GM23248 (cell line): ENCODE measurements around the gene GFOD1. TPM values are rescaled to one million over a fixed set of nuclear protein-coding genes. Genes with fewer than 3 reads are reported as not detected.

ENCODE experiments used
- DNase-seq: peaks from one replicate; pipeline ENCODE4 v3.0.0-alpha.2; 2015
- H2AFZ ChIP-seq: fragments of 200-600 bp; sonication (generic); 2 replicates; pipeline ENCODE4 v1.6.1; 2016; ENCODE audit warnings: antibody characterized with exemption
- H3F3A ChIP-seq: fragments of 200-600 bp; sonication (generic); 2 replicates; pipeline ENCODE4 v1.6.1; 2016; ENCODE audit warnings: mild to moderate bottlenecking, antibody characterized with exemption, mixed run types; ENCODE audit not compliant: insufficient read depth
- H3K27ac ChIP-seq: fragments of 200-600 bp; sonication (generic); 2 replicates; pipeline ENCODE4 v1.5.1; 2016; ENCODE audit warnings: mild to moderate bottlenecking
- H3K27me3 ChIP-seq: fragments of 200-600 bp; sonication (generic); replicated peaks from 2 replicates; pipeline ENCODE4 v1.6.1; 2016; ENCODE audit warnings: mild to moderate bottlenecking; ENCODE audit not compliant: insufficient read depth
- H3K36me3 ChIP-seq: fragments of 200-600 bp; sonication (generic); 2 replicates; pipeline ENCODE4 v1.6.1; 2016; ENCODE audit warnings: low read depth, mild to moderate bottlenecking
- H3K4me1 ChIP-seq: fragments of 200-600 bp; sonication (generic); 2 replicates; pipeline ENCODE4 v1.6.1; 2016; ENCODE audit warnings: mild to moderate bottlenecking; ENCODE audit not compliant: insufficient read depth
- H3K4me2 ChIP-seq: fragments of 200-600 bp; sonication (generic); one replicate; pipeline ENCODE4 v1.6.1; 2016; ENCODE audit warnings: mild to moderate bottlenecking; ENCODE audit not compliant: unreplicated experiment
- H3K4me3 ChIP-seq: fragments of 200-600 bp; sonication (generic); 2 replicates; pipeline ENCODE4 v1.5.1; 2016; ENCODE audit warnings: mild to moderate bottlenecking
- H3K79me2 ChIP-seq: fragments of 200-600 bp; sonication (generic); 2 replicates; pipeline ENCODE4 v1.6.1; 2016; ENCODE audit warnings: mild to moderate bottlenecking; ENCODE audit not compliant: insufficient read depth
- H3K9ac ChIP-seq: fragments of 200-600 bp; sonication (generic); 2 replicates; pipeline ENCODE4 v1.6.1; 2016; ENCODE audit warnings: mild to moderate bottlenecking
- H3K9me2 ChIP-seq: fragments of 200-600 bp; sonication (generic); 2 replicates; pipeline ENCODE4 v1.6.1; 2016; ENCODE audit warnings: mixed run types, mild to moderate bottlenecking, moderate library complexity; ENCODE audit not compliant: insufficient read depth
- H3K9me3 ChIP-seq: fragments of 200-600 bp; sonication (generic); one replicate; pipeline ENCODE4 v1.6.1; 2017; ENCODE audit warnings: low read depth
- H4K20me1 ChIP-seq: fragments of 200-600 bp; sonication (generic); 2 replicates; pipeline ENCODE4 v1.6.0; 2016; ENCODE audit not compliant: insufficient read depth
- EZH2 ChIP-seq: fragments of 200-600 bp; sonication (generic); IDR thresholded peaks from 2 replicates; pipeline ENCODE4 v1.6.1; 2018; ENCODE audit warnings: antibody characterized with exemption, mild to moderate bottlenecking; ENCODE audit not compliant: insufficient read depth, poor library complexity, severe bottlenecking
- EZH2phosphoT487 ChIP-seq: fragments of 200-600 bp; sonication (generic); IDR thresholded peaks from 2 replicates; pipeline ENCODE4 v1.6.1; 2018; ENCODE audit warnings: antibody characterized with exemption, moderate library complexity, mild to moderate bottlenecking, low read depth; ENCODE audit not compliant: insufficient read depth
- WGBS, 2 experiments: methylation state at CpG; one replicate each; pipeline ENCODE4 v1.1.6; 2015 to 2017; ENCODE audit warnings: low lambda C conversion rate in 2 of 2, low coverage in 1 of 2; ENCODE audit errors: missing lambda C conversion rate in 2 of 2; 5-methylcytosine and 5-hydroxymethylcytosine counted together
- in situ Hi-C: fragments of 300-500 bp; cut with MboI; formaldehyde crosslinking; loops from 2 replicates; pipeline ENCODE4 v1.15.0; 2020
- polyA plus RNA-seq: library from polyadenylated mRNA; unstranded; fragments of >200 nt; fragmentation: Nextera tagmentation; extraction: Ambion mirVana; gene quantifications from 2 replicates; pipeline ENCODE4 v1.2.1, GENCODE V29; 2016
- total RNA-seq: library from RNA; depleted of rRNA; stranded (reverse); fragments of >200 nt; shearing (Covaris generic); gene quantifications from 2 replicates; pipeline ENCODE4 v1.2.3, GENCODE V29; 2014

The GFOD1 gene
- total and polyA plus RNA-seq, 2 experiments from 2014 or later, result 0.84 to 0.97 TPM

GRCh38 chr6:13522656-13523055 is 35.3 kb upstream of the GFOD1 start:
- H3K27me3 ChIP-seq, result no peaks in the 10 kb centered on the region
- no peaks in the 10 kb centered on the region for H3K36me3 ChIP-seq
- no peaks in the 10 kb centered on the region for H3K79me2 ChIP-seq
- no peak overlapping the region for H2AFZ ChIP-seq
- H4K20me1 ChIP-seq, result no peaks in the 10 kb centered on the region
- H3K4me2 ChIP-seq, result no peak overlapping the region
- H3K4me3 ChIP-seq, result no peak overlapping the region
- TF ChIP-seq EZH2phosphoT487, result no peak
- TF ChIP-seq EZH2, result no peak
- H3K9me3 ChIP-seq, result no peaks in the 10 kb centered on the region
- no peak overlapping the region for H3K9ac ChIP-seq
- H3F3A ChIP-seq, result no peaks in the 10 kb centered on the region
- no peaks in the 10 kb centered on the region for H3K4me1 ChIP-seq
- in situ Hi-C loops, result no loop called here
- no peaks in the 10 kb centered on the region for H3K9me2 ChIP-seq
- peak; percentile 68 for DNase-seq
- 29 to 33% methylated on average over 4 of the region's 4 CpGs for WGBS, 2 experiments
- no peak overlapping the region for H3K27ac ChIP-seq

- H3K9me3 ChIP-seq, result no peaks in the 10 kb centered on the region
- H3K27me3 ChIP-seq, result peaks cover 4% of the 10 kb centered on the region
- no peaks in the 10 kb centered on the region for H3K4me1 ChIP-seq
- in situ Hi-C loops, result no loop called here
- no peak overlapping the region for H3K9ac ChIP-seq
- no peaks in the 10 kb centered on the region for H4K20me1 ChIP-seq
- H3K27ac ChIP-seq, result no peak overlapping the region
- DNase-seq, result no peak
- no peaks in the 10 kb centered on the region for H3K36me3 ChIP-seq
- H2AFZ ChIP-seq, result no peak overlapping the region
- no peak overlapping the region for H3K4me2 ChIP-seq
- no peaks in the 10 kb centered on the region for H3K9me2 ChIP-seq
- no peak for TF ChIP-seq EZH2
- no peak for TF ChIP-seq EZH2phosphoT487
- no peaks in the 10 kb centered on the region for H3K79me2 ChIP-seq
- 74 to 80% methylated on average over 4 of the region's 4 CpGs for WGBS, 2 experiments
- H3K4me3 ChIP-seq, result no peak overlapping the region
- H3F3A ChIP-seq, result no peaks in the 10 kb centered on the region
Measured at GRCh38 chr6:13519839-13520238, 32.4 kb upstream of the GFOD1 start.

GRCh38 chr6:13517116-13517515 is 29.7 kb upstream of the GFOD1 start:
- Histone ChIP-seq H3K27me3 (peaks cover 24% of the 10 kb centered on the region), H3F3A (no peaks in the 10 kb centered on the region), H3K4me1 (no peaks in the 10 kb centered on the region), H2AFZ (no peak overlapping the region), H3K9me3 (no peaks in the 10 kb centered on the region), H3K36me3 (no peaks in the 10 kb centered on the region), H3K4me3 (no peak overlapping the region), H3K79me2 (no peaks in the 10 kb centered on the region), H3K9me2 (no peaks in the 10 kb centered on the region), H4K20me1 (no peaks in the 10 kb centered on the region), H3K4me2 (no peak overlapping the region), H3K27ac (no peak overlapping the region), H3K9ac (no peak overlapping the region)
- in situ Hi-C loops, result no loop called here
- DNase-seq, result no peak
- no peak for TF ChIP-seq EZH2
- TF ChIP-seq EZH2phosphoT487, result no peak
- 44 to 56% methylated on average over 3 of the region's 3 CpGs for WGBS, 2 experiments

- no peak overlapping the region for H3K27ac ChIP-seq
- H3F3A ChIP-seq, result no peaks in the 10 kb centered on the region
- no peaks in the 10 kb centered on the region for H3K9me2 ChIP-seq
- no peaks in the 10 kb centered on the region for H3K79me2 ChIP-seq
- no peak overlapping the region for H3K9ac ChIP-seq
- TF ChIP-seq EZH2phosphoT487, result no peak
- TF ChIP-seq EZH2, result no peak
- peaks cover 24% of the 10 kb centered on the region for H3K27me3 ChIP-seq
- no peak overlapping the region for H3K4me2 ChIP-seq
- no peak overlapping the region for H2AFZ ChIP-seq
- H3K4me3 ChIP-seq, result no peak overlapping the region
- H4K20me1 ChIP-seq, result no peaks in the 10 kb centered on the region
- DNase-seq, result no peak
- 76 to 89% methylated on average over 3 of the region's 3 CpGs for WGBS, 2 experiments
- in situ Hi-C loops, result no loop called here
- no peaks in the 10 kb centered on the region for H3K9me3 ChIP-seq
- no peaks in the 10 kb centered on the region for H3K4me1 ChIP-seq
- no peaks in the 10 kb centered on the region for H3K36me3 ChIP-seq
Measured at GRCh38 chr6:13515912-13516311, 28.5 kb upstream of the GFOD1 start.
